Body of pancreas (tissue), 4 donors: ENCODE data around the gene ORAI1. TPM values are rescaled to one million over a fixed set of nuclear protein-coding genes. Genes with fewer than 3 reads are reported as not detected.

ENCODE experiments used
- ATAC-seq: fragments of 150-250 bp; one replicate; pipeline ENCODE4 v1.9.1; 2016
- DNase-seq, 4 donors: peaks; one replicate each; pipeline ENCODE4 v3.0.0-alpha.2; 2019
- H3K27ac ChIP-seq, 4 donors: fragments of 200-600 bp; sonication (generic); 1 replicate in 3 of 4; 2 replicates in 1 of 4; pipeline versions ENCODE4 v1.5.1 to v1.6.1; 2016 to 2019; ENCODE audit warnings: mild to moderate bottlenecking in 1 of 4, mixed read lengths in 1 of 4, moderate library complexity in 1 of 4
- H3K27me3 ChIP-seq, 2 donors: fragments of 200-600 bp; sonication (generic); one replicate each; pipeline ENCODE4 v1.6.0; 2016; ENCODE audit warnings: mild to moderate bottlenecking in 1 of 2
- H3K36me3 ChIP-seq, 2 donors: fragments of 200-600 bp; sonication (generic); replicated peaks in 1 of 2; 2 replicates each; pipeline ENCODE4 v1.5.1; 2016; ENCODE audit warnings: low read depth in 2 of 2; ENCODE audit not compliant: insufficient read depth in 1 of 2
- H3K4me1 ChIP-seq: fragments of 200-600 bp; sonication (generic); one replicate; pipeline ENCODE4 v1.6.0; 2016
- H3K4me3 ChIP-seq, 2 donors: fragments of 200-600 bp; sonication (generic); 1 replicate in 1 of 2; 2 replicates in 1 of 2; pipeline ENCODE4 v1.5.1; 2016 to 2019
- H3K9me3 ChIP-seq, 3 donors: fragments of 200-600 bp; sonication (generic); 1 replicate in 2 of 3; 2 replicates in 1 of 3; pipeline ENCODE4 v1.5.1; 2016
- POLR2A ChIP-seq, 3 donors: fragments of 450-650 bp; IDR thresholded peaks; one replicate each; pipeline ENCODE4 v1.6.1; 2016; ENCODE audit warnings: antibody characterized with exemption in 3 of 3, mild to moderate bottlenecking in 2 of 3
- WGBS, 2 donors: methylation state at CpG; one replicate each; pipeline ENCODE4 v1.1.5; 2017; 5-methylcytosine and 5-hydroxymethylcytosine counted together
- intact Hi-C: fragments of 100-400 bp; cut with DNase I; formaldehyde crosslinking; loops from one replicate; pipeline ENCODE4 v1.15.1; 2023
- total RNA-seq, 2 donors: library from RNA; depleted of rRNA; stranded (reverse); fragments of >200 nt; gene quantifications; one replicate each; pipeline ENCODE4 v1.1.0, GENCODE V29; 2016
- TF ChIP-seq, protein P1 (sequence below), 7 experiments: fragments of 450-650 bp in 4 of 7; fragments of 200-600 bp in 3 of 7; sonication (generic) in 3 of 7; IDR thresholded peaks; one replicate each; pipeline ENCODE4 v1.5.1; 2016 to 2019; ENCODE audit warnings: antibody characterized with exemption in 7 of 7

The ORAI1 gene
- total RNA-seq, 2 donors from 2014 or later: 0.66 to 3.9 TPM

DNA sequence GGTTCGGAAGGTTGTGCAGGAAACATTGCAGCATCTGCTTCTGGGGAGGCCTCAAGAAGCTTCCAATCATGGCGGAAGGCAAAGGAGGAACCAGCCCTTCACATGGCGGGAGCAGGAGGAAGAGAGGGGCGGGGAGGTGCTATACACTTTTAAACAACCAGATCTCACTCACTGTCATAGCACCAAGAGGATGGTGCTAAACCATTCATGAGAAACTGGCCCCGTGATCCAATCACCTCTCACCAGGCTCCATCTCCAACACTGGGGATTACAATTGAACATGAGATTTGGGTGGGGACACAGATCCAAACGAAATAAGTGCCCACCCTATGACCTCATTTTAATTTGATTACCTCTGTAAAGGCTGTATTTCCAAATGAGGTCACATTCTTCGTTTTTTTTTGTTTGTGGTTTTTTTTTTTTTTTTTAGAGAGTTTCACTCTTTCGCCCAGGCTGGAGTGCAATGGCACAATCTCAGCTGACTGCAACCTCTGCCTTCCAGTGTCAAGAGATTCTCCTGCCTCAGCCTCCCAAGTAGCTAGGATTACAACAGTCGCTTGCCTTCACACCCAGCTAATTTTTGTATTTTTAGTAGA lies 11.4 kb upstream of the ORAI1 start:
- Histone ChIP-seq H3K9me3 (no peaks in the 10 kb centered on the region), H3K4me1 (peaks cover 8% of the 10 kb centered on the region), H3K36me3 (no peaks in the 10 kb centered on the region), H3K27me3 (no peaks in the 10 kb centered on the region), H3K4me3 (no peak overlapping the region), H3K27ac (no peak overlapping the region)
- 68 to 82% methylated on average over 9 of the region's 9 CpGs for WGBS, 2 donors
- no peak for DNase-seq
- ATAC-seq: no peak
- intact Hi-C loops: no loop called here
- TF ChIP-seq POLR2A (IDR thresholded peaks at IDR 0.05): no peak
- TF ChIP-seq, protein P1, sequence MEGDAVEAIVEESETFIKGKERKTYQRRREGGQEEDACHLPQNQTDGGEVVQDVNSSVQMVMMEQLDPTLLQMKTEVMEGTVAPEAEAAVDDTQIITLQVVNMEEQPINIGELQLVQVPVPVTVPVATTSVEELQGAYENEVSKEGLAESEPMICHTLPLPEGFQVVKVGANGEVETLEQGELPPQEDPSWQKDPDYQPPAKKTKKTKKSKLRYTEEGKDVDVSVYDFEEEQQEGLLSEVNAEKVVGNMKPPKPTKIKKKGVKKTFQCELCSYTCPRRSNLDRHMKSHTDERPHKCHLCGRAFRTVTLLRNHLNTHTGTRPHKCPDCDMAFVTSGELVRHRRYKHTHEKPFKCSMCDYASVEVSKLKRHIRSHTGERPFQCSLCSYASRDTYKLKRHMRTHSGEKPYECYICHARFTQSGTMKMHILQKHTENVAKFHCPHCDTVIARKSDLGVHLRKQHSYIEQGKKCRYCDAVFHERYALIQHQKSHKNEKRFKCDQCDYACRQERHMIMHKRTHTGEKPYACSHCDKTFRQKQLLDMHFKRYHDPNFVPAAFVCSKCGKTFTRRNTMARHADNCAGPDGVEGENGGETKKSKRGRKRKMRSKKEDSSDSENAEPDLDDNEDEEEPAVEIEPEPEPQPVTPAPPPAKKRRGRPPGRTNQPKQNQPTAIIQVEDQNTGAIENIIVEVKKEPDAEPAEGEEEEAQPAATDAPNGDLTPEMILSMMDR (IDR thresholded peaks at IDR 0.05): no peak

DNA sequence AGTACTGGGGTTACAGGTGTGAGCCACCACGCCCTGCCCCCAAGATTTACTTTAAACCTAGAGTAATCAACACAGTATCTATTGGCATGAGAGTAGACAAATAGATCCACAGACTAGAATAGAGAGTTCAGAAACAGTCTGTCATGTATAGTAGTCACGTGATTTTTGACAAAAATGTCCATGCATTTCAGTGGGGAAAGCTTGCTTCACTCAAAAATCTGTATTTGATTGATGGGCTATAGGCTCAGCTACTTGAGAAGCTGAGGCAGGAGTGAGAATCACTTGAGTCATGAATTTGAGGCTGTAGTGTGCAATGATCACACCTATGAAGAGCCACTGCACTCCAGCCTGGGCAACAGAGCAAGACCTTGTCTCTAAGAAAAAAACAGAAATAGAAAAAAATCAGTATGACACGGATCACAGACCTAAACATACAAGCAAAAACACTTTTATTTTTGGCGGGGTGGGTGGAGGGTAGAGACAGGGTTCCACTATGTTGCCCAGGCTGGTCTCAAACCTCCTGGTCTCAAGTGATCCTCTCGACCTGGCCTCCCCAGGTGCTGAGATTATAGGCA lies 7.6 kb upstream of the ORAI1 start:
- TF ChIP-seq, protein P1 (IDR thresholded peaks at IDR 0.05): no peak
- TF ChIP-seq POLR2A (IDR thresholded peaks at IDR 0.05): no peak
- Histone ChIP-seq H3K27me3 (no peaks in the 10 kb centered on the region), H3K27ac (no peak overlapping the region), H3K9me3 (no peaks in the 10 kb centered on the region), H3K4me3 (no peak overlapping the region), H3K4me1 (no peaks in the 10 kb centered on the region), H3K36me3 (no peaks in the 10 kb centered on the region)
- intact Hi-C loops: no loop called here
- no peak for DNase-seq
- ATAC-seq: no peak
- WGBS, 2 donors: 84% methylated on average over 5 of the region's 5 CpGs

DNA sequence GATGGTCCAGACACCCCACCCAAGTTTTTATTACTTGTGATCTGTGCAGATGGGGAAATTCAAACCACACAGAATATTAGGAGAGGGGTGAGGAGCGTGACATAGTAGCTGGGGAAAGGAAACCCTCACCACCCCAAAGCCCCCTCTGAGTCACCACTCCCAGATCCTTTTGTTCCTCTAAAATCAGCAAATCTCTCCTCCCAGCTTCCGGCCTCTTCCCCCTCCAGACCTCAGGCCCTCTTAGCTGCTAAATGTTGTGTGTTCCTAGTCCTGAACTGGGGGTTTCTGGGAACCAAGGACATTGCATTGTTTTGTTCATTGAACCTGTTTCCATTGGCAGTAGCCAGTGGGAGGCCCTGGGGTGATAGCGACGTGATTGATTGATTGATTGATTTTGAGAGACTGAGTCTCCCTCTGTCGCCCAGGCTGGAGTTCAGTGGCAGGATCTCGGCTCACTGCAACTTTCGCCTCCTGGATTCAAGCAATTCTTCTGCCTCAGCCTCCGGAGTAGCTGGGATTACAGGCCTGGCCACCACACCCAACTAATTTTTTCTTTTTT lies 5.9 kb upstream of the ORAI1 start:
- intact Hi-C loops: loop anchor here (10.0 kb wide), 2 partner anchors 46 to 64 kb away; no protein-coding TSS in a partner anchor

DNA sequence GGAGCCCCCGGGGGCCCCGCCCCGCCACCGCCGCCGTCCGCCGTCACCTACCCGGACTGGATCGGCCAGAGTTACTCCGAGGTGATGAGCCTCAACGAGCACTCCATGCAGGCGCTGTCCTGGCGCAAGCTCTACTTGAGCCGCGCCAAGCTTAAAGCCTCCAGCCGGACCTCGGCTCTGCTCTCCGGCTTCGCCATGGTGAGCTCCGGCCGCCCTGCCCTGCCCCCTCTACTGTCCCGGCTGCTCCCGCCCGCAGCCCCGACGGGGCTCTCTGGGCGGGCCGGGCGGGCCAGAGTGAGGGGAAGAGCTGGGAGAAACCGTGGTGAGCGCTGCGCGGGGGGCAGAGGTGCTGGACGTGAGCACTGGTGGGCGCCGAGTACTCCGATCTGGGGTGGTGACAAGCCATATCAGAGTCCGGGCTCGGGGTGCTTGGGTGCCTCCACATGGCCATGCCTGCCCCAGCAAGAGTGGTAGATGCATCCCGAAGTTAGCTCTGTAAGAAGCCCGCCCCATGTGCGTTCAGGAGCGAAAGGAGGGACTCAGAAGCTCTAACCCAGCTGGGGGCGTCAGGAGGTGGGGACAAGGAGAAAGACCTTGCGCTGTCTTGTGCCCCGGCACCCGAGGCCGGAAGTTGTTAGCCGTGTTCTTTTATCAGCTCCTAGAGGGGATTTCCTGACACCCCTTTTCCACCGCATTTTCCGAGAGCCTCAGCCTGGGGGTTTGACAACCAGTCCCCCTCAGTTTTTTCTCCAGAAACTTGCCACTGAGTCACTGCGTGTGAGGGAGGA lies 717 bp downstream of the ORAI1 start:
- Histone ChIP-seq H3K27ac (peak overlapping the region; percentile 76 to 96 (median 93)), H3K4me3 (peak overlapping the region; percentile 56 to 59), H3K9me3 (no peaks in the 10 kb centered on the region), H3K36me3 (no peaks in the 10 kb centered on the region), H3K4me1 (peaks cover 36% of the 10 kb centered on the region), H3K27me3 (no peaks in the 10 kb centered on the region)
- intact Hi-C loops: loop anchor here (10.0 kb wide), 2 partner anchors 52 to 58 kb away; no protein-coding TSS in a partner anchor
- ATAC-seq: peak; percentile 52
- TF ChIP-seq, protein P1 (IDR thresholded peaks at IDR 0.05): peak in 1 of 7 experiments; percentile 4
- peak; percentile 15 to 38 (median 21) for TF ChIP-seq POLR2A (IDR thresholded peaks at IDR 0.05)
- DNase-seq: peak; percentile 58 to 64 (median 60)
- WGBS, 2 donors: 0 to 2% methylated on average over 13 to 47 of the region's 53 CpGs

More for the DNA sequence above, 5.9 kb upstream of the ORAI1 start:
- Histone ChIP-seq H3K9me3 (no peaks in the 10 kb centered on the region), H3K4me3 (no peak overlapping the region), H3K4me1 (peaks cover 6% of the 10 kb centered on the region), H3K27ac (no peak overlapping the region), H3K27me3 (no peaks in the 10 kb centered on the region), H3K36me3 (no peaks in the 10 kb centered on the region)
- WGBS, 2 donors: 65 to 69% methylated on average over 8 of the region's 8 CpGs
- DNase-seq (peak in 1 of 4 donors; percentile 19), ATAC-seq (no peak)
- no peak for TF ChIP-seq POLR2A (IDR thresholded peaks at IDR 0.05)
- TF ChIP-seq, protein P1 (IDR thresholded peaks at IDR 0.05): no peak
